NOMO-1 treated with dmso at 0.1 percent for 144 hours (cell line): ENCODE data around the gene CAPN13.

Experiments
- DNase-seq: peaks from one replicate; lab custom pipeline; 2025; ENCODE audit not compliant: unreplicated experiment; lab: John Stamatoyannopoulos, UW

Gene CAPN13

GRCh38 chr2:30732376-30732775 lies 74.9 kb downstream of the CAPN13 start:
- no peak for DNase-seq

DNA sequence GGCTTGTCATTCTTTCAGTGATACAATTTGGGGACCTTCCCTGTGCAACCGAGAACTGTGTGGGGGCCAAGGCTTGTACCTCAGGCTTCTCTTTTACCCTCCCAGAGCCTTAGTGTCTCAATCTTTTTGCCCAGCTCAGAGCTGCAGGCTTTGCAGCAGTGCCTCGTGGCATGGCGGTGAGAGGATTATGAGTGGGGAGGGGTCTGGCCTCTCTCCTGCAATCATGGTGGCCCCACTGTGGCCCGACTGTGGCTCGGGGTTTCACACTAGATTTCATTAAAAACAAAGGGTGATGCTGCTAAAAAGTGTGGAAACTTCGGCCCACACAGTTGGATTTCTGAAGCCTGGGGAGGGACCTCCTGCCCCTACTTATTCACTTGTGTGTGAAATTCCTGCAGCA lies 75.5 kb downstream of the CAPN13 start:
- DNase-seq = no peak

- DNase-seq = no peak
Measured at GRCh38 chr2:30730736-30731647, 76.3 kb downstream of the CAPN13 start.

GRCh38 chr2:30729031-30729430 lies 78.2 kb downstream of the CAPN13 start:
- peak; percentile 2 for DNase-seq

DNA sequence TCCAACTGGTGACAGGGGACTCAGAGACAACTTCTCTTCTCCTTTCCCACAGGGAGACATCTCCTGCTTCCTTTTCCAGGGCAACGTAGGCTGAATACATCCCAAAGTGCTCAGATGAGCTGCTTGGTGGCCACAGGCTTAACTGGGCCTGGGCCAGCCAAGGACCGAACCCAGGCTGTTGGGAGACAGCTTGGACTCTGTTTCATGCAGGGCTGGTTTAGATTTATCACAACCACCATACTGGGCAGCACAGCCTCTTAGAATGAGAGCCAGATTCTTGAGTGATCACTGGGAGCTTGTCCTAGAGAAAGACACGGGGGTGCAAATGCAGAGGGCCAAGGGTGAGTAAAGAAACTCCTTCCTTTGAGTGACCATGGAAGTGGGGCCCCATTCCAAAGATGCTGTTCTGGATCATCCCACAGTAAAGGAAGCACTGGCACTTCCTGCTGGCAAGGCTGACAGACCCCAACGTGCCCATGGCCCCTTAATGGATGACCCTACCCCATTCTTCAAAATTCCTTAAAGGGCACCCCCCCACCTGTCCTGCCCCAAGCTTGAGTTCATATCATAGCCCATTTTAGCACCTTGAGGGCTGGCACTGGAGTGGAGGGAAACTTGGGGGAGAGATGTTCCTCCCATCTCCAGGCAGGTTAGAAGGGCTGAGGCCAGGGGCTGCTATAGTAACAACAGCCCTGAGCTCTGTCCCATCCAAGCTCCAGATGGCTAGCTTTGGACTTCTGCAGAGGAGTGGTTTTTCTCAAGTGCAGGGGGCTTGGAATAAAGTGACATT lies 84.1 kb downstream of the CAPN13 start:
- no peak for DNase-seq

DNA sequence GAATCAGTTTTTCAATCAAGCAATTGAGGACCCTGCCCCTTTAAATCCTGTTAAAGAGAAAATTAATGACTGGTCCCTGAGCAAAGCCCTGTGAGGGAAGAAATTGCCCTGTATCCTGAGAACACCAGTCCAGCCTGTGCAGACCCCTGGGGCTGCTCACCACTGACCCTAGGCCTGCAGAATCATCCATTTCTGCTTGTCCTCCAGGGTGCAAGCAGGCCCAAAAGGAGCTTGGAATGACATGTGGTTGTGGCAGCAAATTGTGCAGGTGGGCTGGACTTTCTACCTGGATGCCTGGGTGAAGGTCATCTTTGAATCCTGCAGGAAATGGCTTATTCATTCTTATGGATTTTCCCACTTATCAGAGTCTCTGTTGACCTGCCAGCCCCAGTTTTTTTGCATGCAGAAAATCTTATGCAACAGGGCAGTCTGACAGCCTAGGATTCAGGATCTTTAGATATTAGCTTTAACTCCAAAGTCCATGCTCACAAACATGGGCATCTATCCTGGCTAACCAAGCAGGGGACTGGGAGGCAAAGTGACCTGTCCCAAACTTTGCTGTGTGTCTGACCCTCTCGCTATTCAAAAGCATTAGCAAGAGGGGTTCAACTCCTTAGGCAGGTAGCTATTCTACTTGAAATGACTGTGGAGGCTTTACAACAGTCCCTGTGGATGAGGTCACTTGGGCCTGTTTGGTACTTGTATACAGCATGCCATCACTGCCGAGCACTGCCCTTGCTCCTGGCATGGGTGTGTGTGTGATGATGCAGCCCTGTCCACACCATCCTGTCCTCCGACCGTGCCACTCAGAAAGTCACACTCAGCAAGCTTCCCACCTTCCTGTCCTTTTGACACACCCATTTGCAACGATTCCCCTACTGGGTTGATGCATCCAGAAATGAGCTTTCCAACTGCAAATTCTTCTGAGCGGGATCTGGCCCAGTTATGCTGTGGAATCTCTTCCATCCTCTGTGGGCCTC lies 85.3 kb downstream of the CAPN13 start:
- DNase-seq = no peak

GRCh38 chr2:30721241-30721640 lies 86.0 kb downstream of the CAPN13 start:
- DNase-seq = no peak

DNA sequence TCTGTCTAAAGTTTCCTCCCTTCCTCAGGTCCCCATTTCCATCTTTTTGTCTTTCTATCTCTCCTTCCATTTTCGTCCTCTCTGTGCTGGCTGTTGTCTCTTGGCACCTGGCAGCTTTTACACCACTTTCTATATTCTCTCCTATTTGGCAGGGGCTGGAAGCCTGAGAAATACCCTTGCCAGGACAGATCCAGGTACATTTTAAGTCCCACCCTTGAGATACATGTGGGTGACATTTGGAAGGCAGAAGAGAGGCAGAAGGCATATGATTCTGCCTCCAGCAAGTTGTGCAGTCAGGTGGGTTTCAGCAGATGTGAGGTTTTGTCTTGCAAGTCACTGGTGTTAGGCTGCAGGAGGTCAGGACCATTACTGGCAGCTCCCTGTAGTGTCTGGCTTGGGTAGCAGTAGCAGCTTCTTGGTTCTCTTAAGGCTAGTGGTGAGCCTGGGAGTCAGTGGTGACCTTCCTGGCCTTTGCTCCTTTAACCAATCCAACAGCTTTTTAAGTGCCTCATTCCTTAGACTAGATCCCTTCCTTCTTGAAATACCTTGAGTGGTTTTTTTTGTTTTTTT lies 90.1 kb downstream of the CAPN13 start:
- DNase-seq = no peak

DNA sequence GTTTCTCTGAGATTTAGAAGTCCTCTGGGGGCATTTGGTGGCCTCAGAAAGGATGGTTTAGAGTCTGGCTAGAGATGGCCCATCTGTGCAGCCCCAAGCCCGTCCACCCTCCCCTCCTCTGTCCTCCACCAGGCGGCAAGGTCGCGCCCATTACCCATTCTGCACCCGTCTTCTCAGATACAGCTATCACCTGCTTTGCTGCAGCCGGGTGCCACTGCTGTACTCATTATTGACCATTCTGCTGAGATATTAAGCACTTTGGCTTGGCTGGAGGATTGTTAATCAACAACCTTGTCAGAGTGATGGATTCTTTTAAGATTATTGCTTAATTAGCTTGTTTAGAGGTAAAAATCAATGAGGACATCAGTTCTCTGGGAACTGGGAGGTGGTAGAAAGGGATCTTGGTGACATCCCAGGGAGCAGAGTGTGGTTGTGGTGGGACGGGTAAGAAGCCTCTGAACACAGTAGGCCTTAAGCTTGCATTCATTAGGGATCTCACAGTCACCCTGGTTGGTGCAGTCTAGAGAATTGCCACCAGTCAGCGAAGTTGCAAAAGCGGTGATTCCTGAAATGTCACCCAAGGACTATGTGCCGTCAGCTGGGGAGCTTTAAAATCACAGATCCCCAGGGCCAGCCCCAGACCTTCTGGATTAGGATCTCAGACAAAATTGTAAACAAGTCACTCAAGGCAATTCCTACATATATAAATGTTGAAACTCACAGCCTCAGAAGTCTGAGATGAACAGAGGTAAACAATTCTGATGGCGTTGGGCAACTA lies 90.9 kb downstream of the CAPN13 start:
- no peak for DNase-seq

DNA sequence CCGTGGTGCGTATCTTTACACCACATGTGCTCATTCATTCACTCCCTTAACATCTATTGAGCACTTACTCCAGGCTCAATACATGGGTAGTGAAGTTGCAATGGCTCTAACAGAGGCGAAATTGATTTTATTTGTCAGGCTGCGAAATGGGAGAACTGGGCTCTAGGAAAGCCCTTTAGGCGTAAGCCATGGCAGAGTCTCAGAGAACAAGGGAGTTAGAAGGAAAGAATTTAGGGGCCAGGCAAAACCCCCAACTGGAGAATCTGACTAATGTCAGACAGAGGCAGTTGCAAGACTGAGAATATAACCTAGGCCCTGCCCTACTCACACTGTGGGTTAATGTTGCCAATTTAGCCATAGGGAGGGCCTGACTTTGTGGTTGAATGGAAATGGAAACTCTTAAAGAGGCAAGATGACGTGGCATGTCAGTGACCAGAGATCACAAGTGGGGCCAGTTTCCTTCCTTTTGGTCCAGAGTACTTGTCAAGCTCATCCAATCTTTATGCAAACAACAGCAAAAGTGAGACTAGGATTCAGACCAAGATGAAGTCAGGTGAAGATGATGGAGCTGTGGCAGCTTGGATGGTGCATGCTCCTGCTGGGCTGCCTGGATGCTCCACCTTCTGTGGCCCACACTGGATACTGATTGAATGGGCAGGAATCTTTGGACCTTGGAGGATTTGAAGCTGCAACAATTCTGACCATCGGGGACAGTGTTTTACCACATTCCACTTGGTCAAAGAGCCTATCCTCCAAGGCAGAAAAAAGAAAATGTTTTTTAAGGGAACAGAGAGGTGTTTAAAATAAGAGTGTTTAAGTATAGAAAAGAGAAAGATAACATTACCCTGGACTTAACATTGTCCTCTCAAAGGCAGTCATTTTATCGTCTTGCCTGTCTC lies 92.2 kb downstream of the CAPN13 start:
- peak; percentile 16 for DNase-seq

GRCh38 chr2:30713698-30714097 lies 93.5 kb downstream of the CAPN13 start:
- no peak for DNase-seq

DNA sequence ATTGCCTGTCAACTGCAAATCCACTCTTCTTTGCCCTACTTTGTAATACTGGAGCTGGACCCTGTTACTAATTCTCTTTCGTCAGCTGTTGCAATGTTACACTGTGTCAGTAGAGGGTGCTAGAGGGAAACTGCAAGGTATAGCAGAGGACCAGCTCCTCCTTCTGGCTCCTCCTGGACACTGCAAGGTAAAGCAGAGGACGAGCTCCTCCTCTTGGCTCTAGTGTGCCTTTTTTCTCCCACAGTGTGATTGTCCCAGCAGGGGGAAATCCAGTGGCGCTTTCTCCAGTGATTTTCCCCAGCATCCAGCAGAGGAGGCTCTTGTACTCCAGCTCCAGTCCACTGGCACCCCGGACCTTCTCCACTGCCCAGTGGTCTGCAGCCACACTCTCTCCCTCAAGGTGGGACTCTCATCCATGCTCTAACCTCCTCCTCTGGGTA lies 95.6 kb downstream of the CAPN13 start:
- peak; percentile 38 for DNase-seq

DNA sequence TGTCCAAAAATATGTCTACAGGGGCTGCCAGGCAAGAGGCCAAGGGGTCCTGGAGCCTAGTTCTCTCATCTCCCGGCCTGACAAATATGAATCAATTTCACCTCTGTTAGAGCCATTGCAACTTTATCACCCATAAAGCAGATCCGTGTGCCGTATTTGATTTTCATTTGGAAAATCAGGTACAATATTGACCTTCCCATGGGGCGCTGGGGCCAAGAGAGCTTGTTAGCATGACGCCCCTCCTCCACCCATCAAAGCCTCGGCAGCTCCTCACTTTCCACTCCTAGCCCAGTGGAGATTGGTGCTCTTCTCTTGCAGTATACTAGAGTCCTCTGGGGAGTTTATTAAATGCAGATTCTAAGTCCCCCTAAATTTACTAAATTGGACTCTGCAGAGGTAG lies 96.8 kb downstream of the CAPN13 start:
- DNase-seq = no peak

- DNase-seq = no peak
Measured at GRCh38 chr2:30710016-30710415, 97.2 kb downstream of the CAPN13 start.

- no peak for DNase-seq
Measured at GRCh38 chr2:30709516-30709915, 97.7 kb downstream of the CAPN13 start.

DNA sequence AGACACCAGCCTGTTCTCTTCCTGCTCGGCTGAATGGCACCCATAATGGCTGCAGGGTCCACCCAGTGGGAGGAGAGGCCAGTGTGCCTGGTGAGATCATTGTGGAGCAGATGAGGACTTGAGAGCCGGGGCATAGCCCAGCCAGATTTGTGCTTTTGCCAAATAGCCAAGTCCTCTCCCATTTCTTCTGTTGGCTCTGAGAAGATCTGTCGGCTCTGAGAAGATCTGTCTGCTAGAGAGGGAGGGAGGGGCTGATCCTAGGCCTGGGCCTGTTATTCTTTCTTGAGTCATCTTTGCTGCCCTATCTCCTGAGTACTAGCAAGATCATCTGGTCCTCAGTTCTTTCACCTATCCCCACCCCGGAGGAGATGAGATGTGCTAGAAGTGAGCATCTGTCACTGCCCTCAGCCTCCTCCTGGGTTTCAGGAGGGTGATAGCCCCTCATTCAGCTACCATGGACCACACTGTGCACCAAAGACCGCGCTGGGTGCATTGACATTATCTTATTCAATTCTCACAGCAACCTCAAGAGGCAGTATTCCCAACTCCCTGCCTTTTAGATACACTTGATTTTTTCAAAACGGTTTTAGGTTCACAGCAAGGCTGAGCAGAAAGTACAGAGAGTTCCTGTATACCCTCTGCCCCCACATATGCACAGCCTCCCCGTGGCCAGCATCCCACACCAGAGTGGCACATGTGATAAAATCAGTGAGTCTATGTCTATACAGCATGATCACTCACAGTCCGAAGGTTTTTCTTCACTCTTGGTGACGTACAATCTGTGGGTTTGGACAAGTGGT lies 98.6 kb downstream of the CAPN13 start:
- no peak for DNase-seq

- DNase-seq = no peak
Measured at GRCh38 chr2:30707304-30707903, 99.8 kb downstream of the CAPN13 start.
